Measurements from ENCODE around the gene MMP27. TPM values are rescaled to one million over a fixed set of nuclear protein-coding genes. Genes with fewer than 3 reads are reported as not detected.

The MMP27 gene
- total RNA-seq, 4 donors from 2014 or later = 0.20 to 1.7 (median 0.26) TPM

- intact Hi-C loops (cut with DNase I; ENCODE audit: low total_unique reads) = no loop called here
- TF ChIP-seq POLR2A (IDR thresholded peaks at IDR 0.05) (no peak), CTCF (IDR thresholded peaks at IDR 0.05) (no peak)
- no peak for DNase-seq (ENCODE audit: low spot score in 2 of 2)
- H3K4me3 ChIP-seq (ENCODE audit: low read depth, poor library complexity, severe bottlenecking) = no peak overlapping the region
- 75 to 88% methylated on average over 4 of the region's 4 CpGs for WGBS, 2 donors
Measured at GRCh38 chr11:102708654-102709053, 3.1 kb upstream of the MMP27 start.

GRCh38 chr11:102704841-102705240, 728 bp downstream of the MMP27 start:
- H3K4me3 ChIP-seq (ENCODE audit: low read depth, poor library complexity, severe bottlenecking) = no peak overlapping the region
- 51 to 56% methylated on average over 3 of the region's 3 CpGs for WGBS, 2 donors
- no peak for DNase-seq (ENCODE audit: low spot score in 2 of 2)
- intact Hi-C loops (cut with DNase I; ENCODE audit: low total_unique reads) = no loop called here
- TF ChIP-seq POLR2A (IDR thresholded peaks at IDR 0.05) (no peak), CTCF (IDR thresholded peaks at IDR 0.05) (no peak)

GRCh38 chr11:102703826-102704493, 1.6 kb downstream of the MMP27 start:
- intact Hi-C loops (cut with DNase I; ENCODE audit: low total_unique reads) = no loop called here
- no peak overlapping the region for H3K4me3 ChIP-seq (ENCODE audit: low read depth, poor library complexity, severe bottlenecking)
- WGBS, 2 donors = 75% methylated on average over 3 of the region's 3 CpGs

GRCh38 chr11:102695201-102695600, 10.4 kb downstream of the MMP27 start:
- no peak overlapping the region for H3K4me3 ChIP-seq (ENCODE audit: low read depth, poor library complexity, severe bottlenecking)
- intact Hi-C loops (cut with DNase I; ENCODE audit: low total_unique reads) = no loop called here
- 36 to 37% methylated on average over 3 of the region's 3 CpGs for WGBS, 2 donors
- DNase-seq (ENCODE audit: low spot score in 2 of 2) = no peak
- no peak for TF ChIP-seq POLR2A (IDR thresholded peaks at IDR 0.05)
- TF ChIP-seq CTCF (IDR thresholded peaks at IDR 0.05) = no peak

More at GRCh38 chr11:102703826-102704493, 1.6 kb downstream of the MMP27 start:
- DNase-seq (ENCODE audit: low spot score in 2 of 2) = no peak
- TF ChIP-seq CTCF (IDR thresholded peaks at IDR 0.05) (no peak), POLR2A (IDR thresholded peaks at IDR 0.05) (no peak)

- DNase-seq (ENCODE audit: low spot score in 2 of 2) = no peak
- TF ChIP-seq POLR2A (IDR thresholded peaks at IDR 0.05) (no peak), CTCF (IDR thresholded peaks at IDR 0.05) (no peak)
- intact Hi-C loops (cut with DNase I; ENCODE audit: low total_unique reads) = no loop called here
- WGBS, 2 donors = 46 to 51% methylated on average over 2 of the region's 2 CpGs
- no peak overlapping the region for H3K4me3 ChIP-seq (ENCODE audit: low read depth, poor library complexity, severe bottlenecking)
Measured at GRCh38 chr11:102685754-102686153, 19.8 kb downstream of the MMP27 start.

- no peak for DNase-seq (ENCODE audit: low spot score in 2 of 2)
- H3K4me3 ChIP-seq (ENCODE audit: low read depth, poor library complexity, severe bottlenecking) = no peak overlapping the region
- intact Hi-C loops (cut with DNase I; ENCODE audit: low total_unique reads) = no loop called here
Measured at GRCh38 chr11:102685338-102685737, 20.2 kb downstream of the MMP27 start.

More at GRCh38 chr11:102685338-102685737, 20.2 kb downstream of the MMP27 start:
- 25% methylated on average over 3 of the region's 3 CpGs for WGBS, 2 donors
- TF ChIP-seq POLR2A (IDR thresholded peaks at IDR 0.05) = no peak
- TF ChIP-seq CTCF (IDR thresholded peaks at IDR 0.05) = no peak

All from lower leg skin (tissue), 4 donors.